Endothelial cell (in vitro differentiated cells): ENCODE results near the gene FNDC1. TPM values are rescaled to one million over a fixed set of nuclear protein-coding genes. Genes with fewer than 3 reads are reported as not detected.

Experiments
- DNase-seq: peaks from one replicate; pipeline ENCODE4 v3.0.0; 2021; ENCODE audit warnings: low spot score
- H3K27ac Mint-ChIP-seq: one replicate; pipeline ENCODE4 v1.8.0; 2021; ENCODE audit warnings: mixed read lengths, inconsistent platforms; ENCODE audit not compliant: unreplicated experiment
- H3K27me3 Mint-ChIP-seq: one replicate; pipeline ENCODE4 v1.8.0; 2021; ENCODE audit warnings: mild to moderate bottlenecking, moderate library complexity, mixed read lengths, inconsistent platforms; ENCODE audit not compliant: unreplicated experiment
- H3K36me3 Mint-ChIP-seq: one replicate; pipeline ENCODE4 v1.8.0; 2021; ENCODE audit warnings: mild to moderate bottlenecking, low read depth, mixed read lengths, inconsistent platforms; ENCODE audit not compliant: unreplicated experiment
- H3K4me1 Mint-ChIP-seq: one replicate; pipeline ENCODE4 v1.8.0; 2021; ENCODE audit warnings: mild to moderate bottlenecking, mixed read lengths, inconsistent platforms; ENCODE audit not compliant: unreplicated experiment
- H3K4me3 Mint-ChIP-seq: one replicate; pipeline ENCODE4 v1.8.0; 2021; ENCODE audit warnings: mild to moderate bottlenecking, mixed read lengths, inconsistent platforms; ENCODE audit not compliant: unreplicated experiment
- H3K9me3 Mint-ChIP-seq: one replicate; pipeline ENCODE4 v1.8.0; 2021; ENCODE audit warnings: mixed read lengths, inconsistent platforms; ENCODE audit not compliant: unreplicated experiment
- CTCF ChIP-seq: fragments of 200-600 bp; sonication (generic); IDR thresholded peaks from one replicate; pipeline ENCODE4 v1.5.0; 2021; ENCODE audit warnings: antibody characterized with exemption; ENCODE audit not compliant: unreplicated experiment
- total RNA-seq: library from RNA; stranded (reverse); fragmentation: NEBNext Ultra II Directional; extraction: Animal tissue kit (Norgen Biotek cat#: 25700); gene quantifications from one replicate; pipeline ENCODE4 v1.2.1, GENCODE V29; 2021; ENCODE audit not compliant: unreplicated experiment

FNDC1 gene
- total RNA-seq, 1 donor from 2014 or later, result 1.2 TPM

- Mint-ChIP-seq H3K27ac (no peak overlapping the region), H3K27me3 (no peaks in the 10 kb centered on the region), H3K4me1 (no peaks in the 10 kb centered on the region), H3K9me3 (no peaks in the 10 kb centered on the region), H3K4me3 (no peak overlapping the region), H3K36me3 (no peaks in the 10 kb centered on the region)
- DNase-seq, result no peak
- no peak for TF ChIP-seq CTCF
Measured at GRCh38 chr6:159255434-159255951, 86.3 kb downstream of the FNDC1 start.

- Mint-ChIP-seq H3K27ac (no peak overlapping the region), H3K36me3 (no peaks in the 10 kb centered on the region), H3K27me3 (no peaks in the 10 kb centered on the region), H3K4me3 (no peak overlapping the region), H3K4me1 (no peaks in the 10 kb centered on the region), H3K9me3 (no peaks in the 10 kb centered on the region)
- DNase-seq, result no peak
- TF ChIP-seq CTCF, result no peak
Measured at GRCh38 chr6:159256128-159256527, 86.9 kb downstream of the FNDC1 start.

GRCh38 chr6:159257846-159258245, 88.6 kb downstream of the FNDC1 start:
- no peak for DNase-seq
- Mint-ChIP-seq H3K27me3 (no peaks in the 10 kb centered on the region), H3K4me1 (no peaks in the 10 kb centered on the region), H3K9me3 (no peaks in the 10 kb centered on the region), H3K36me3 (no peaks in the 10 kb centered on the region), H3K4me3 (no peak overlapping the region), H3K27ac (no peak overlapping the region)
- no peak for TF ChIP-seq CTCF

- no peak for TF ChIP-seq CTCF
- Mint-ChIP-seq H3K4me1 (no peaks in the 10 kb centered on the region), H3K27ac (no peak overlapping the region), H3K27me3 (no peaks in the 10 kb centered on the region), H3K9me3 (no peaks in the 10 kb centered on the region), H3K36me3 (no peaks in the 10 kb centered on the region), H3K4me3 (no peak overlapping the region)
- no peak for DNase-seq
Measured at GRCh38 chr6:159259441-159260125, 90.4 kb downstream of the FNDC1 start.

GRCh38 chr6:159260208-159260607, 91.0 kb downstream of the FNDC1 start:
- Mint-ChIP-seq H3K36me3 (no peaks in the 10 kb centered on the region), H3K27me3 (no peaks in the 10 kb centered on the region), H3K4me3 (no peak overlapping the region), H3K27ac (no peak overlapping the region), H3K9me3 (no peaks in the 10 kb centered on the region), H3K4me1 (no peaks in the 10 kb centered on the region)
- no peak for TF ChIP-seq CTCF
- DNase-seq, result no peak
